Hippocampal formation (tissue), 2 donors: ENCODE results near the gene KCNQ2.
A peak's percentile ranks its signal among the peaks of the same experiment; 100 is the strongest.
"Not testable (repeated sequence)": the region's sequence is repeated elsewhere in the genome, so short reads cannot be mapped to it uniquely, and the experiment has no call there.

Experiments used
- DNase-seq, 2 donors: peaks; one replicate each; lab custom pipeline; 2025; lab: John Stamatoyannopoulos, UW

The KCNQ2 gene

DNA sequence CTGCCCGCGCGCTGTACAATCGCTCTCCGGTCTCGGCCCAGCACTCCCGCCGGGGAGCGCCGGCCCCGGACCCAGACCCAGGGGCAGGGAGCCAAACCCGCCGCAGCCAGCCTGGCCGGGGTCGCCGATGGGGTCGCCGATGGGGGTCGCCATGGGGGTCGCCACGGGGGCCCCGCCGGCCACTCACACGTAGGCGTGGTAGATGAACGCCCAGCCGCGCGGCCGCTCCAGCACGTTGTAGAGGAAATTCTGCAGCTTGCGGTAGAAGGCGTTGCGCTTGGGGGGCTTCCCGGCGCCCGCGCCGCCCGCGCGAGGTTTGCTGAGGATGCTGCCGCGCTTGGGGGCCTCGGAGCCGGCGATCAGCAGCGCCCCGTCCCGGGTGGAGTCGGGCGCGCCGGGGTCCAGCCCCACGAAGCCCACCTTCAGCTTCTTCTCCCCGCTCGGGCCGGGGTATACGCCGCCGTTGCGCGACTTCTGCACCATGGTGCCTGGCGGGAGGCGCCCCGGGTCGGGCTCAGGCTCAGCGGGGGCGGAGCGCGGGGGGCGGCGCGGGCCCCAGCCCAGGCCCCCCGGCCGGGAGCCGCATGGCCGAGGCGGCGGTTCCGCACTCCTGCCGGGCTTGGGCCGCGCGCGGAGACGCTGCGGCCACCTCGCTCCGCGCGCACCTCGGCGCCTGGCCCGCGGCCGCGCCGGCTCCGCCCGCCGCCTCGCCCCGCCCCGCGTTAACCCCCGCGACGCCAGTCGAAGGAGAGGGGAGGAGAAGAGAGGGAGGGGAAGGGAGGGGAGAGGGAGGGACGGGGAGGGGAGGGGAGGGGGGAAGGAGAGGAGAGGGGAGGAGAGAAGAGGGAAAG, at the start of gene KCNQ2:
Gene KCNQ2 (minus strand): TSS at position 675 of the 851 bp plus-strand sequence. CDS start 192 bp downstream, at position 483.
- DNase-seq = no peak

DNA sequence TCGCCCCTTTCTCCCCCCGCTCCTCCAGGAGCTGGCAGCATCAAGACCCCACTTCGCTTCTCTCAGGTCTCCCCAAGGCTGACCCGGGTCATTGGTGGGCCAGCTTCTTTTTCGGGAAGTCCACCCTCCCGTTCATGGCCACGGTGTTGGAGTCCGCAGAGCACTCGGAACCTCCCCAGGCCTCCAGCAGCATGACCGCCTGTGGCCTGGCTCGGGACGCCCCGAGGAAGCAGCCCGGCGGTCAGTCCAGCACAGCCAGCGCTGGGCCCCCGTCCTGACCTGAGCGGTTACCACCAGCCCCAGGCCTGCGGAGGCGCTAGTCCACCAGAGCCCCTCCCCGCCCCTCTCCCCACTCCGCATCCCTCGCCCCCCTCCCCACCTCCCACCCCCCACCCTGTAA, 49.1 kb upstream of the KCNQ2 start:
- DNase-seq = no peak

GRCh38 chr20:63520934-63521601, 48.6 kb upstream of the KCNQ2 start:
- peak; percentile 56 to 67 for DNase-seq

- DNase-seq = peak; percentile 59 to 78
Measured at GRCh38 chr20:63520504-63520933, 48.1 kb upstream of the KCNQ2 start, which contains the start of gene PPDPF. PPDPF (plus strand) TSS chr20:63520765; CDS start chr20:63521309, 544 bp downstream.

GRCh38 chr20:63519668-63520503, 47.4 kb upstream of the KCNQ2 start:
- DNase-seq = peak in 1 of 2 donors; percentile 13

DNA sequence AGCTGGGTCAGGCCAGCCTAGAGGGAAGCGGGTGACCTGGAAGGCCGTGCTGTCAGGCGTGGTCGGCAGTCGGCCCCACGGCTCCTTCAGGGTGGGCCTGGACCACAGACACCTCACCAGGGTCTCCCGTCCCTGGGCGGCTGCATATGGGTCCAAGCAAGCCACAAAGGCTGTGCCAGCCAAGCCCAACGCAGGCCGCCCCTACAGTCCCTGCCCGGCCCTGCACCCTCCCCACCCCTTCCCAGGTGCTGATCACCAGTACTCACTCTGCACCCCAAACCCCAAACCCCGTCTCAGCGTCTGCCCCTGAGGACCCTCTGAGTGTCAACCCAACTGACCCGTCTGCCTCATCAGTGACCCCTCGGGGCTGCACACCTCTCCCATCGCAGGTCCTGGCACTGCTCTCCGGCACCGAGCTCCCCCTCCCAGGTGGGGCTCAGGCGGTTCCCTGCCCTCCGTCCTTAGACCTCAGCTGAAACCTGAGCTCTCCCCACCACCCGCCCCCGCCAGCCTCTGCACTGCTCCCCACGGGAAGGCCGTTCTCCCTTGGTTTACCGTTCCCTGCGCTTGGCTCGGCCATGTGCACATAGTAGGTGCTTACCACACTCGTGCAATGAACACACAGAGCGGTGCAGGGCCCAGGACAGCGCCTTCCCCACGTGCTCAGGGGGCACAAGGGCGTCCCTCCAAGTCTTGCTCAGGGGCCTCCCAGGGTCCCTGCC, 46.7 kb upstream of the KCNQ2 start:
- DNase-seq = no peak

- no peak for DNase-seq
Measured at GRCh38 chr20:63518351-63518861, 46.0 kb upstream of the KCNQ2 start.

DNA sequence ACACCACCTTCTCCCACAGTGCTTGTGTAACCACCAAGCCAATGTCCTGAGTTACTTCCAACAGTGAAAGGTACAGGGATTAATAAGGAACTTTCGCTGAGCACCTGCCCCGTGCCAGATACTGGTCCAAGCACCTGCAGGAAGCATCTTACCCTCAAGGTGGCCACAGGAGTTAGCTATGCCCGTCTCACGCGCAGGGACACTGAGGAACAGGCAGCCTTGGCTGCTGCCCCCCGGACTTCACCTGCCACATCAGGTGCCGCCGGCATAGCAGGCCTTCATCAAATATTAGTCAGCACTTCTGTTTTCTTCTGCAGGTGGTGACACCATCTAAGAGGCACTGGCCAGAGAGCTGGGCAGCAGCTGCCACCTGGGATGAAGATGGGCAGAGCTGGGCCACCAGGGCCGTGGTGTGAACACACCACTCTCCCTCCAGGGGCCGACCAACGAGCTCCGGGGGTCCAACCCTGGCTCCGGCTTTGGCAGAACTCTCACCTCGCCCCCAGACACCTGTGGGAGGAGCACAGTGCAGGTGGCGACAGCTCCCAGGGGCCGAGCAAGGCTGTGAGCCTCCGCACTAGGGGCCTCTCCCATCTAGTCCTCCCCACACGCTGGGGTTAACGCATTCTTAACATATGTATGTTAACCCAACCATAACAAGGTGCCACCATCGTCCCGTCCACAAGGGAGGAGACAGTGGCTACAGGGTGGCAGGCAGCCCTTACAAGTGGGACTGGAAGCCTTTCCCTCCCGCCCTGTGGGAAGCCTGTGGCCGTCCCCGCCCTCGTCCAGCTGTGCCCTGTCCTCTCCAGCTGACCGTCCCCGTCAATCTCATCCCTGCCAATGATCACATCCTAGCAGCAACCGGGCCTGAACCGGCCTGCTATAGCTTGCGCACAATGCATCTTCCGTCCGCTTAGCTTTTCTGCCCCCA, 45.2 kb upstream of the KCNQ2 start:
- no peak for DNase-seq

DNA sequence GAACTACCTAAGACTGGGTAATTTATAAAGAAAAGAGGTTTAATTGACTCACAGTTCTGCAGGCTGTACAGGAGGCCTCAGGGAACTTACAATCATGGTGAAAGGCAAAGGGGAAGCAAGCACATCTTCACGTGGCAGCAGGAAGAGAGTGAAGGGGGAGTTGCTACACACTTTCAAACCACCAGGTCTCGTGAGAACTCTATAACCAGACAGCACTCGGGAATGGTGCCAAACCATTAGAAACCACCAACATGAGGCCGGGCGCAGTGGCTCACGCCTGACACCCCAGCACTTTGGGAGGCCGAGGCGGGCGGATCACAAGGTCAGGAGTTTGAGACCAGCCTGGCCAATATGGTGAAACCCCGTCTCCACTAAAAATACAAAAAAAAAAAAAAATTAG, 42.1 kb upstream of the KCNQ2 start:
- not testable (repeated sequence) for DNase-seq

GRCh38 chr20:63513207-63513606, 40.8 kb upstream of the KCNQ2 start:
- DNase-seq = no peak

- no peak for DNase-seq
Measured at GRCh38 chr20:63509088-63509564, 36.7 kb upstream of the KCNQ2 start.

DNA sequence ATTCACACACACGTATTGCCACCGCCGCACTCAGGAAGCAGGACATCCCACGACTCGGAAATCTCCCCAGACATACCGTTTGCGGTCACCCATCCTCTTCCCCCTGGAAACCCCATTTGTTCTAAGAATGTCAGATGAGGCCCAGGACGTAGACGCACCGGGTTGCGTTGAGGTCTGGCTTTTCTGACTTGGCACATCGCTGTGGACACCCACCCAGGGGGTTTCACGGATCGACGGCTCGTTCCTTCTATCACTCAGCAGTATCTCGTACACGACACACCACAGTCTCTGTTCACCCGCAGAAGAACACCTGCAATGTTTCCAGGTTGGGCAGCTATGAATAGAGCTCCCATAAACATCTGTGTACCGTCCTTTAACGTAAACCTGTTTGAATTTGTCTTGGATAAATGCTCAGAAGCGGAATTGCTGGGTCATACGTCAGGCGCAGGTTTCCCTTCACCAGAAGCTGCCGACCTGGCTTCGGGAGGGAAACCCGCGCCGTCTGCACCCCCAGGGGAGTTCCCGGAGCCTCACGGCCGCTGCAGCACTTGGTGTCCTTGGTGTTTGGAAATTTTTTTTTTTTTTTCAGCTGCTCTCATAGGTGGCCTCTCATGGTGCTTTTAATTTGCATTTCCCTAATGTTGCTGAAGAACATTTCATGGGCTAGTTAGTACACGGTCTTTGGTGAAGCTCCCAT, 35.8 kb upstream of the KCNQ2 start:
- no peak for DNase-seq

DNA sequence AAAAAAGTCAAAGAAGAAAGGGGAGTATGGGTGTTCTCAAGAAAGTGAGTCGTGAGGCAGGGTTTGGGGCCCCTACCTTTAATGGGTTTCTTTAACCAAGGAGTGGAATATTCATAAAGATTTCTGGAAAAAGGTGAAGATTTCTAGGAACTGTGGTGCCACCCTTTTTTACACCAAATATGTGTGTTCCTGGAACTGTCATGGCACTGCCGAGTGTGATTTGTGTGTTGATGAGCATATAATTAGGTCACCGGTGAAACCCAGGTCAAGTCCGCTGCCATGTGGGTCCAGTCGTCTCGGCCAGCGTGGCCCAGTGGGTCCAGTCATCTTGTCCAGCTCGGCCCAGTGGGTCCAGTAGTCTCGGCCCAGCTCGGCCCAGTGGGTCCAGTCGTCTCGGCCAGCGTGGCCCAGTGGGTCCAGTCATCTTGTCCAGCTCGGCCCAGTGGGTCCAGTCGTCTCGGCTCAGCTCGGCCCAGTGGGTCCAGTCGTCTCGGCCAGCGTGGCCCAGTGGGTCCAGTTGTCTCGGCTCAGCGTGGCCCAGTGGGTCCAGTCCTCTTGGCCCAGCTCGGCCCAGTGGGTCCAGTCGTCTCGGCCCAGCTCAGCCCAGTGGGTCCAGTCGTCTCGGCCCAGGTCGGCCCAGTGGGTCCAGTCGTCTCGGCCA, 34.8 kb upstream of the KCNQ2 start:
- DNase-seq = no peak

DNA sequence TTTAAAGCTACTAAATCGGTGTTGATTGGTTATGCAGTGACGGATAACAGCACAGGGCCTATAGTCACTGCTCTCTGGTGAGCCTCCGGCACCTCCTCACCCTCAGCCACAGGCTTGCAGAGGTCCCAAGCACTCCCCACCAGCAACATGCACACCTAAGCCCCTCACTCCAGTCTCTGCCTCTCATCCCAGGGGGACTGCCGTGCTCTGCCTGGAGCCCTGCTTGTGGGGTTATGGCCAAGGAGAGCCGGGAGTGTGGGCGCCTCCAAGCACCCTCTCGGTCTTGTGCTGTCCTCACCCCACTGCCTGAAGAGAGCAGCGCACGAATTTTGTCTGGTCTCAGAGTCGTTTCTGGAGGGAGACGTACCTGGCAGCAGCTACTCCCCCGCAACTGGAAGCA, 33.3 kb upstream of the KCNQ2 start:
- DNase-seq = no peak

DNA sequence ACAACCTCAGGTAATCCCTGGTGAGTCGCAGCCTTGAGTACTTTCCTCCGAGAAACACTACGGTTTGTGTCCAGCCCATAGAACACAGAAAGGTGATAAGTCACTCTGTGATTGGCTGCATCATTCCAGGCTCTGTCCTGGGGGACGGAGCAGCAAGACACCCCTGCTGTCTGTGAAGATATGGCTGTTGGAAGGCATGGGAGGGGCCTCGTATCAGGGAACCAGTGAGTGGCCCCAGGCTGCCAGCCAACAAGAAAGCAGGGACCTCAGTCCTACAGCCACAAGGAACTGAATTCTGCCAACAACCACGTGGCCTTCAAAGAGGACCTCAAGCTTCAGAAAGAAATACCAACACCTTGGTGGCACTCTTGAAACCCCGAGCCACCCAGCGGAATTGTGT, 32.8 kb upstream of the KCNQ2 start:
- DNase-seq = no peak

GRCh38 chr20:63504642-63505041, 32.2 kb upstream of the KCNQ2 start:
- DNase-seq = no peak

GRCh38 chr20:63503524-63503923, 31.1 kb upstream of the KCNQ2 start:
- no peak for DNase-seq

- no peak for DNase-seq
Measured at GRCh38 chr20:63502671-63503172, 30.3 kb upstream of the KCNQ2 start.
